K562 (cell line): ENCODE results near the gene ZNF319. TPM values are rescaled to one million over a fixed set of nuclear protein-coding genes. Genes with fewer than 3 reads are reported as not detected.

Experiments used
- ATF7 ChIP-seq: fragments of 450-650 bp; IDR thresholded peaks from 2 replicates; pipeline ENCODE4 v1.7.1; 2014; ENCODE audit warnings: mild to moderate bottlenecking, moderate library complexity
- CREB5 ChIP-seq: fragments of 250-450 bp; sonication (Bioruptor Pico); IDR thresholded peaks from 2 replicates; pipeline ENCODE4 v1.5.0; 2020; ENCODE audit warnings: mild to moderate bottlenecking
- CTCFL ChIP-seq: IDR thresholded peaks from 2 replicates; pipeline ENCODE4 v1.6.1; 2011; ENCODE audit warnings: borderline replicate concordance, low read depth, mild to moderate bottlenecking, moderate library complexity, low read length; ENCODE audit not compliant: insufficient read depth, poor library complexity, severe bottlenecking
- EGR1 ChIP-seq: fragments of 450-650 bp; conservative IDR thresholded peaks from 2 replicates; pipeline ENCODE4 v1.6.1; 2017; ENCODE audit warnings: mild to moderate bottlenecking
- FOXM1 ChIP-seq, 2 experiments: fragments of 450-650 bp in 1 of 2; sonication (generic) in 1 of 2; formaldehyde crosslinking in 1 of 2; IDR thresholded peaks; 2 replicates each; pipeline versions ENCODE4 v1.6.1 to v1.9.0; 2017 to 2022; ENCODE audit warnings: low read depth in 2 of 2, mild to moderate bottlenecking in 2 of 2, missing genetic modification reagents in 1 of 2, moderate library complexity in 1 of 2
- GABPB1 ChIP-seq: sonication (generic); formaldehyde crosslinking; IDR thresholded peaks from 2 replicates; pipeline ENCODE4 v1.8.0; 2022; ENCODE audit warnings: mild to moderate bottlenecking, missing genetic modification reagents
- MAFF ChIP-seq: IDR thresholded peaks from 2 replicates; pipeline ENCODE4 v1.6.1; 2012; ENCODE audit warnings: low read length, improper control_type of control experiment
- NCOA1 ChIP-seq: fragments of 450-650 bp; IDR thresholded peaks from 2 replicates; pipeline ENCODE4 v1.6.1; 2016; ENCODE audit warnings: low read depth
- NFATC3 ChIP-seq: fragments of 450-650 bp; IDR thresholded peaks from 2 replicates; pipeline ENCODE4 v1.6.1; 2017; ENCODE audit warnings: mild to moderate bottlenecking
- NR2C2 ChIP-seq, 2 experiments: fragments of 200-800 bp in 1 of 2; sonication (Bioruptor generic) in 1 of 2; sonication (generic) in 1 of 2; formaldehyde crosslinking in 1 of 2; IDR thresholded peaks; 2 replicates each; pipeline versions ENCODE4 v1.6.1 to v1.8.0; 2016 to 2022; ENCODE audit warnings: mild to moderate bottlenecking in 1 of 2, missing compliant biosample characterization in 1 of 2, missing genetic modification characterization in 1 of 2, missing genetic modification reagents in 1 of 2
- PYGO2 ChIP-seq: fragments of 450-650 bp; IDR thresholded peaks from 2 replicates; pipeline ENCODE4 v1.6.1; 2016; ENCODE audit warnings: mild to moderate bottlenecking, missing genetic modification characterization, moderate library complexity, missing compliant biosample characterization
- RB1 ChIP-seq: fragments of 450-650 bp; IDR thresholded peaks from 2 replicates; pipeline ENCODE4 v1.6.1; 2017; ENCODE audit warnings: low read depth, mild to moderate bottlenecking
- THRAP3 ChIP-seq: fragments of 450-650 bp; IDR thresholded peaks from 2 replicates; pipeline ENCODE4 v1.6.1; 2016; ENCODE audit warnings: mild to moderate bottlenecking, inconsistent platforms, borderline replicate concordance
- TSC22D4 ChIP-seq: fragments of 450-650 bp; IDR thresholded peaks from 2 replicates; pipeline ENCODE4 v1.6.1; 2016; ENCODE audit warnings: missing genetic modification characterization, missing biosample characterization, control low read depth
- U2AF1 ChIP-seq: fragments of 200-400 bp; formaldehyde crosslinking; optimal IDR thresholded peaks from 2 replicates; pipeline ENCODE3; 2017; ENCODE audit warnings: mild to moderate bottlenecking, low read depth, low read length, moderate library complexity
- ZBTB1 ChIP-seq: sonication (generic); formaldehyde crosslinking; IDR thresholded peaks from 2 replicates; pipeline ENCODE4 v1.8.1; 2023; ENCODE audit warnings: missing genetic modification reagents, low read depth, mild to moderate bottlenecking, borderline replicate concordance
- ZNF644 ChIP-seq: fragments of 200-800 bp; sonication (Bioruptor generic); IDR thresholded peaks from 2 replicates; pipeline ENCODE4 v1.6.1; 2016; ENCODE audit warnings: low read depth, missing genetic modification characterization, missing compliant biosample characterization
- ZNF695 ChIP-seq: fragments of 450-650 bp; formaldehyde crosslinking; IDR thresholded peaks from 2 replicates; pipeline ENCODE4 v1.4.0; 2020; ENCODE audit warnings: mild to moderate bottlenecking, moderate library complexity
- ZSCAN29 ChIP-seq: fragments of 450-650 bp; IDR thresholded peaks from 2 replicates; pipeline ENCODE4 v1.6.1; 2017
- polyA plus RNA-seq, 8 experiments: library from polyadenylated mRNA; depleted of rRNA in 4 of 8; stranded (reverse) in 5 of 8; unstranded in 3 of 8; fragments of >200 nt; fragmentation: Nextera tagmentation in 2 of 8; fragmentation: Illumina TruSeq in 1 of 8; extraction: Ambion mirVana in 2 of 8; extraction: Trizol in 1 of 8; gene quantifications; 2 replicates each; pipeline versions ENCODE4 v1.2.1 to v1.2.3, GENCODE V29; 2011 to 2014; ENCODE audit warnings: inconsistent platforms in 1 of 8, missing spikeins in 1 of 8
- total RNA-seq, 7 experiments: library from RNA; depleted of rRNA in 6 of 7; stranded (reverse); fragments of >200 nt in 6 of 7; fragmentation: Illumina TruSeq in 2 of 7; extraction: Trizol in 2 of 7; gene quantifications; 2 replicates each; pipeline versions ENCODE4 v1.2.1 to v1.2.3, GENCODE V29; 2011 to 2021; ENCODE audit warnings: low replicate concordance in 1 of 7
- TF ChIP-seq, protein P1 (sequence below): sonication (generic); formaldehyde crosslinking; IDR thresholded peaks from 2 replicates; pipeline ENCODE4 v1.8.0; 2022; ENCODE audit warnings: mild to moderate bottlenecking, missing genetic modification reagents
- TF ChIP-seq, protein P2 (sequence below): fragments of 250-450 bp; sonication (Bioruptor Pico); IDR thresholded peaks from 2 replicates; pipeline ENCODE4 v1.4.0; 2020; ENCODE audit warnings: borderline replicate concordance

Gene ZNF319
- total and polyA plus RNA-seq, 9 of the 15 experiments (the other 6 are each of a cell fraction or from before 2014, with no cell fraction given) = 0.20 to 5.7 (median 1.4) TPM

DNA sequence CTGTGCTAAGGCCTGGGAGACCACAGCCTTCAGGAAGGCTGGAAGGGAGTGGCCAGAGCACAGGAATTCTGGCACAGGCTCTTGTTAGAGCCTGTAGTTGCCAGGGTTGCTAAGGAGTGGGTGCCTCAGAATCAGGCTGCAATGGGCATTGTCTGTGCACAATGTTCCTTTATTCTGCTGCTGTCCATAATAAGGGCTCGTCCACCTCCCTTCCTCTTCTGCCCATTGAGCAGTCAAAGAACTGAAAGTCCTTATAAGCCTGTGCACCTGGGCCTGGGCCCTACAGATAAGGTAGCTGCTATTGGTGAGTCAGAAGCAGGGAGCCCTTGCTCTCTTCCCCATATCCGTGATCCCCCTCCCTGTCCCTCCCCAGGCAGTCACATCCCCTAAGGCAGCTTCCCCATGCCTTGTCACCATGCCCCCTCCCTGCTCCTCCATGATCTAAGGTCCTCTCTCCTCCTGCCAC is 24.1 kb downstream of the ZNF319 start (continued):
- no peak for TF ChIP-seq CTCFL
- 0 out of 2 replicates have a peak, but pooled peaks have one; percentile 16 for TF ChIP-seq GABPB1 (CRISPR knock-in tag)
- TF ChIP-seq ZNF695 = no peak
- TF ChIP-seq ZSCAN29 = no peak
- TF ChIP-seq, protein P1, sequence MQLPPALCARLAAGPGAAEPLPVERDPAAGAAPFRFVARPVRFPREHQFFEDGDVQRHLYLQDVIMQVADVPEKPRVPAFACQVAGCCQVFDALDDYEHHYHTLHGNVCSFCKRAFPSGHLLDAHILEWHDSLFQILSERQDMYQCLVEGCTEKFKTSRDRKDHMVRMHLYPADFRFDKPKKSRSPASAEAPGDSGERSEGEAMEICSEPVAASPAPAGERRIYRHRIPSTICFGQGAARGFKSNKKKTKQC = no peak
- TF ChIP-seq PYGO2 (tag) = no peak
- no peak for TF ChIP-seq TSC22D4 (tag)
- TF ChIP-seq, protein P2, sequence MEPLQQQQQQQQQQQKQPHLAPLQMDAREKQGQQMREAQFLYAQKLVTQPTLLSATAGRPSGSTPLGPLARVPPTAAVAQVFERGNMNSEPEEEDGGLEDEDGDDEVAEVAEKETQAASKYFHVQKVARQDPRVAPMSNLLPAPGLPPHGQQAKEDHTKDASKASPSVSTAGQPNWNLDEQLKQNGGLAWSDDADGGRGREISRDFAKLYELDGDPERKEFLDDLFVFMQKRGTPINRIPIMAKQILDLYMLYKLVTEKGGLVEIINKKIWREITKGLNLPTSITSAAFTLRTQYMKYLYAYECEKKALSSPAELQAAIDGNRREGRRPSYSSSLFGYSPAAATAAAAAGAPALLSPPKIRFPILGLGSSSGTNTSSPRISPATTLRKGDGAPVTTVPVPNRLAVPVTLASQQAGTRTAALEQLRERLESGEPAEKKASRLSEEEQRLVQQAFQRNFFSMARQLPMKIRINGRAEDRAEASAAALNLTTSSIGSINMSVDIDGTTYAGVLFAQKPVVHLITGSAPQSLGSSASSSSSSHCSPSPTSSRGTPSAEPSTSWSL (CRISPR knock-in tag) = no peak
- no peak for TF ChIP-seq NFATC3
- TF ChIP-seq ATF7 = peak; percentile 65
- TF ChIP-seq ZNF644 (tag) = no peak
- no peak for TF ChIP-seq U2AF1
- no peak for TF ChIP-seq ZBTB1 (CRISPR knock-in tag)
- no peak for TF ChIP-seq CREB5 (CRISPR knock-in tag)
- TF ChIP-seq MAFF = no peak
- no peak for TF ChIP-seq RB1
- peak; percentile 80 for TF ChIP-seq NCOA1
- peak; percentile 87 for TF ChIP-seq FOXM1 (IDR thresholded peaks at IDR 0.05; ENCODE audit: low read depth)
- TF ChIP-seq FOXM1 (CRISPR knock-in tag; IDR thresholded peaks at IDR 0.05; ENCODE audit: low read depth) = no peak
- no peak for TF ChIP-seq NR2C2 (CRISPR knock-in tag; IDR thresholded peaks at IDR 0.05)
- TF ChIP-seq NR2C2 (tag; IDR thresholded peaks at IDR 0.05) = no peak
- no peak for TF ChIP-seq THRAP3
- no peak for TF ChIP-seq EGR1
